ENCODE results near the gene CRIM1. TPM values are rescaled to one million over a fixed set of nuclear protein-coding genes. Genes with fewer than 3 reads are reported as not detected.
A peak's percentile ranks its signal among the peaks of the same experiment; 100 is the strongest.

CRIM1 gene
- total and polyA plus RNA-seq, 2 donors (not counting 1 experiment from before 2014, with no cell fraction given), result 364 to 661 TPM

DNA sequence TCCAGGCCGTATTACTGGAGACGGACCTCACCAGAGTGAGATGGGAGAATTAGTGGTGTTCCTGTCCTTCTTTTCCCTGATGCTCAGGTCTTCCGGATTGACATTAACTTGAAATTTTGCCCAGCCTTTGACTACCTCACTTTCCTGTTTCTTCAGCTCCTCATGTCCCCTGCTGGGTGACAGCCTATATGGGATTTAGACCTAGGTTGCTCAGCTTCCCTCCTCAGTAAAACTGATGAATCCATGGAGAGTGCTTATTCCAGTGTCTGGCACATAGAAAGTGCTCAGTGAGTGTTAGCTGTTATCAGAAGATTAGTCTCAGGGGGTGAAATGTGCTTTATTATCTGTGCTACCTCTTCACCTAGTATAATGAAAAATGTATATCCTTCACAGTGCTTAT is 30.0 kb downstream of the CRIM1 start:
- peaks cover 23% of the 10 kb centered on the region for H3K4me1 ChIP-seq (ENCODE audit: control insufficient read depth, extremely low read depth, insufficient read depth, low read length)
- no peak overlapping the region for H3K4me3 ChIP-seq (replicated peaks in 1 of 4; ENCODE audit: control extremely low read depth in 1 of 4, insufficient read depth in 1 of 4, low read depth in 3 of 4, low read length in 4 of 4)
- no peak overlapping the region for H3K4me2 ChIP-seq (ENCODE audit: extremely low read depth, insufficient read depth, low read length)
- peaks cover 4% of the 10 kb centered on the region for H3K36me3 ChIP-seq (ENCODE audit: control insufficient read depth, insufficient read depth, low read length)
- H3K9ac ChIP-seq (ENCODE audit: insufficient read depth, low read length), result no peak overlapping the region
- peaks cover 97% of the 10 kb centered on the region for H3K79me2 ChIP-seq (ENCODE audit: control insufficient read depth, insufficient read depth, low read length)
- TF ChIP-seq CTCF (conservative IDR thresholded peaks at IDR 0.05 in 1 of 2, IDR thresholded peaks at IDR 0.05 in 1 of 2; ENCODE audit: low read depth in 1 of 2, low read length in 2 of 2) (no peak), EZH2 (IDR thresholded peaks at IDR 0.05; ENCODE audit: low read length, missing control alignments) (no peak)
- DNase-seq (ENCODE audit: low read depth in 2 of 2), result no peak
- H3K27ac ChIP-seq (ENCODE audit: insufficient read depth, low read length), result no peak overlapping the region
- no peaks in the 10 kb centered on the region for H3K9me3 ChIP-seq (ENCODE audit: control insufficient read depth, insufficient read depth, low read depth, low read length)
- H3K27me3 ChIP-seq (ENCODE audit: control insufficient read depth, insufficient read depth, low read length), result no peaks in the 10 kb centered on the region
- peaks cover 2% of the 10 kb centered on the region for H4K20me1 ChIP-seq (ENCODE audit: control insufficient read depth, extremely low read depth, insufficient read depth, low read length)
- H2AFZ ChIP-seq (ENCODE audit: low read length), result no peak overlapping the region

- peaks cover 21% of the 10 kb centered on the region for H3K4me1 ChIP-seq (ENCODE audit: control insufficient read depth, extremely low read depth, insufficient read depth, low read length)
- H3K4me3 ChIP-seq (replicated peaks in 1 of 4; ENCODE audit: control extremely low read depth in 1 of 4, insufficient read depth in 1 of 4, low read depth in 3 of 4, low read length in 4 of 4), result no peak overlapping the region
- peaks cover 4% of the 10 kb centered on the region for H3K36me3 ChIP-seq (ENCODE audit: control insufficient read depth, insufficient read depth, low read length)
- H3K79me2 ChIP-seq (ENCODE audit: control insufficient read depth, insufficient read depth, low read length), result peaks cover 98% of the 10 kb centered on the region
- peak overlapping the region; percentile 38 for H3K27ac ChIP-seq (ENCODE audit: insufficient read depth, low read length)
- H3K4me2 ChIP-seq (ENCODE audit: extremely low read depth, insufficient read depth, low read length), result peak overlapping the region; percentile 32
- no peak for TF ChIP-seq EZH2 (IDR thresholded peaks at IDR 0.05; ENCODE audit: low read length, missing control alignments)
- TF ChIP-seq CTCF (conservative IDR thresholded peaks at IDR 0.05 in 1 of 2, IDR thresholded peaks at IDR 0.05 in 1 of 2; ENCODE audit: low read depth in 1 of 2, low read length in 2 of 2), result no peak
- no peak for DNase-seq (ENCODE audit: low read depth in 2 of 2)
- no peak overlapping the region for H2AFZ ChIP-seq (ENCODE audit: low read length)
- H3K9ac ChIP-seq (ENCODE audit: insufficient read depth, low read length), result no peak overlapping the region
- no peaks in the 10 kb centered on the region for H3K9me3 ChIP-seq (ENCODE audit: control insufficient read depth, insufficient read depth, low read depth, low read length)
- no peaks in the 10 kb centered on the region for H3K27me3 ChIP-seq (ENCODE audit: control insufficient read depth, insufficient read depth, low read length)
- peaks cover 2% of the 10 kb centered on the region for H4K20me1 ChIP-seq (ENCODE audit: control insufficient read depth, extremely low read depth, insufficient read depth, low read length)
Observed at GRCh38 chr2:36387258-36387916, 31.8 kb downstream of the CRIM1 start.

GRCh38 chr2:36388472-36388871 is 32.9 kb downstream of the CRIM1 start:
- H3K9ac ChIP-seq (ENCODE audit: insufficient read depth, low read length), result no peak overlapping the region
- peak overlapping the region; percentile 20 for H3K27ac ChIP-seq (ENCODE audit: insufficient read depth, low read length)
- no peak overlapping the region for H2AFZ ChIP-seq (ENCODE audit: low read length)
- DNase-seq (ENCODE audit: low read depth in 2 of 2), result no peak
- peaks cover 98% of the 10 kb centered on the region for H3K79me2 ChIP-seq (ENCODE audit: control insufficient read depth, insufficient read depth, low read length)
- H3K4me2 ChIP-seq (ENCODE audit: extremely low read depth, insufficient read depth, low read length), result peak overlapping the region; percentile 48
- peaks cover 4% of the 10 kb centered on the region for H3K36me3 ChIP-seq (ENCODE audit: control insufficient read depth, insufficient read depth, low read length)
- no peaks in the 10 kb centered on the region for H3K27me3 ChIP-seq (ENCODE audit: control insufficient read depth, insufficient read depth, low read length)
- no peaks in the 10 kb centered on the region for H3K9me3 ChIP-seq (ENCODE audit: control insufficient read depth, insufficient read depth, low read depth, low read length)
- H3K4me3 ChIP-seq (replicated peaks in 1 of 4; ENCODE audit: control extremely low read depth in 1 of 4, insufficient read depth in 1 of 4, low read depth in 3 of 4, low read length in 4 of 4), result no peak overlapping the region
- H4K20me1 ChIP-seq (ENCODE audit: control insufficient read depth, extremely low read depth, insufficient read depth, low read length), result peaks cover 2% of the 10 kb centered on the region
- TF ChIP-seq EZH2 (IDR thresholded peaks at IDR 0.05; ENCODE audit: low read length, missing control alignments), result no peak
- TF ChIP-seq CTCF (conservative IDR thresholded peaks at IDR 0.05 in 1 of 2, IDR thresholded peaks at IDR 0.05 in 1 of 2; ENCODE audit: low read depth in 1 of 2, low read length in 2 of 2), result no peak
- peaks cover 22% of the 10 kb centered on the region for H3K4me1 ChIP-seq (ENCODE audit: control insufficient read depth, extremely low read depth, insufficient read depth, low read length)

Measured in fibroblast of lung (primary cell).